Measurements from ENCODE around the gene PHOX2B.

The PHOX2B gene

GRCh38 chr4:41709844-41710481 lies 38.6 kb downstream of the PHOX2B start:
- DNase-seq = no peak

- DNase-seq = no peak
Observed at GRCh38 chr4:41703785-41704184, 44.7 kb downstream of the PHOX2B start.

- DNase-seq = no peak
Observed at GRCh38 chr4:41702770-41703169, 45.8 kb downstream of the PHOX2B start.

DNA sequence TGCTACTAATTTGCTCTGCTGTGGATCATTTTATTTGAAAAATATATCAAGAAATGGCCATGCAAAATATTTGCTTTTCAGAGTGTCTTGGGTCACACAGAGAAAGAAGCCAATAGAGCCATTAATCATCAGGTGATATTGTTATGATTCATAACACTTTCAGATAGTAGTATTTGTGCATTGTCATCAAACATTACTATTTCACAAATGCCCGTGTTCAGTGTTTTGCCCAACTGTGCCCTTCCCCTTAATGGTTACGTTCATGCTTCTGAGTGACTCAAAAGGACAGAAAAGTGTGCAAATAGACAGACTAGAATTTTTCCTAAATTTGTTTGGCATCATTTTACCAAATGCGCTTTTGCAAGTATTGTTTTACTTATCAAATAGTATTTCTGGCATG lies 46.5 kb downstream of the PHOX2B start:
- DNase-seq = no peak

DNA sequence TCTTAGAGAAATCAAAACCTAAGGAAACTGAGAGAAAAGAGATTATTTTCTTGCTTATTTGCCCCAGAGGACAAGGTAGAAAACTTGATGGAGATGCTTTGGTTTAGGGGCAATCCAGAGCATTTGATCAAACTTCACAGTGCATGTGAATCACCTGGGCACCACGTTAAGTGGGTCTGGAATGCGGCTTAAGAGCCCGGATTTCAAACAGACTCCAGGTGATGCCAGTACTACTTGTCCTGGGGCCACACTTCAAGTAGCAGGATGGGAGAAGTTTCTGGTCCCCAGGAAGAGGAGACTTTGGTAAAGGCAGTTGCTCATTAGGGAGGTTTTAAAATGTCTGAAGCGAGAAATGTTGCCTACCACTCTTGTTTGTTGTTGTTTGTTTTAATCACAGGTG lies 51.8 kb downstream of the PHOX2B start:
- no peak for DNase-seq

DNA sequence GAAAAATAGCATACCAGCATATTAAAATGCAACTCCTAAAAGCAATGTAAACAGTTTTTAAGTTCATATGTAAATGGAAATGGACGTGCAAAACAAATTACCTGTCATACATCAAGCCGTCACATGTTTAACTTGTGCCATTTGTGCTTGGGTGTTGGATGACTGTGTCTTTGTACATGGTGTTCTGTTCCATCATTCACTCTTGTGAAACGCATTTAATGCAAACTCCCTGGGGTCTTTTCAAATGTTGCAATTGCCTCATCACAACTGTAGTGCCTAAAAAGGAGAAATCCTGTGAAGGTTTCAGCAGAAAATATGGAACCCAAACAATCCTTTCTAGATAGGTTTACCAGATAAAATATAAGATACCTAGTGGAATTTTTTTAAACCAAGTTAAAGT lies 52.4 kb downstream of the PHOX2B start:
- no peak for DNase-seq

Data from NCI-H1092 treated with DMSO at 0.1 percent for 48 hours (cell line).